IMR-90 (cell line): ENCODE results near the gene NKTR. TPM values are rescaled to one million over a fixed set of nuclear protein-coding genes. Genes with fewer than 3 reads are reported as not detected.

Source experiments
- ATAC-seq: fragments of 200-7000 bp; cut with Tn5 transposase; 2 replicates; pipeline ENCODE4 v1.9.1; 2020; ENCODE audit warnings: low read depth, mild to moderate bottlenecking, moderate library complexity
- BruUV-seq: library from RNA; stranded (reverse); fragments of 400-500 nt; replicated peaks from 2 replicates; lab custom pipeline; 2021; lab: Mats Ljungman, UMichigan
- CTCF ChIA-PET: fragments of 300-600 bp; formaldehyde crosslinking; extraction: SDS; loops from one replicate; lab custom pipeline; 2021; ENCODE audit warnings: antibody characterized with exemption; lab: Yijun Ruan, JAX
- POLR2A ChIA-PET: fragments of 300-600 bp; sonication (Branson Sonifier 250); formaldehyde crosslinking; loops from one replicate; lab custom pipeline; 2022; ENCODE audit warnings: antibody characterized with exemption; ENCODE audit not compliant: unreplicated experiment; lab: Charles Lee
- DNase-seq: peaks from one replicate; pipeline ENCODE4 v3.0.0; 2013
- H2AFZ ChIP-seq: replicated peaks from 2 replicates; pipeline ENCODE3; 2013; ENCODE audit warnings: low read length, mild to moderate bottlenecking; ENCODE audit not compliant: poor library complexity
- H2AK5ac ChIP-seq: 2 replicates; pipeline ENCODE4 v1.6.1; 2013; ENCODE audit warnings: low read depth, low read length, inconsistent platforms
- H2AK9ac ChIP-seq: replicated peaks from 2 replicates; pipeline ENCODE3; 2013; ENCODE audit warnings: mild to moderate bottlenecking, low read depth, low read length, moderate library complexity; ENCODE audit not compliant: poor library complexity
- H2BK120ac ChIP-seq: 2 replicates; pipeline ENCODE4 v1.6.1; 2013; ENCODE audit warnings: low read depth, low read length, inconsistent platforms
- H2BK15ac ChIP-seq: 3 replicates; pipeline ENCODE4 v1.6.1; 2013; ENCODE audit warnings: low read depth, low read length, inconsistent platforms
- H2BK20ac ChIP-seq: 2 replicates; pipeline ENCODE4 v1.6.1; 2013; ENCODE audit warnings: low read depth, mild to moderate bottlenecking, inconsistent platforms, low read length, moderate library complexity
- H2BK5ac ChIP-seq: 2 replicates; pipeline ENCODE4 v1.6.1; 2013; ENCODE audit warnings: mild to moderate bottlenecking, low read depth, low read length, inconsistent platforms; ENCODE audit not compliant: poor library complexity, severe bottlenecking
- H3K14ac ChIP-seq: replicated peaks from 2 replicates; pipeline ENCODE4 v1.6.1; 2013; ENCODE audit warnings: low read depth, low read length, inconsistent platforms
- H3K18ac ChIP-seq: 2 replicates; pipeline ENCODE4 v1.6.1; 2013; ENCODE audit warnings: low read depth, low read length, control low read depth
- H3K23ac ChIP-seq: 2 replicates; pipeline ENCODE4 v1.6.1; 2013; ENCODE audit warnings: low read depth, low read length, inconsistent platforms
- H3K27ac ChIP-seq: 2 replicates; pipeline ENCODE4 v1.5.1; 2013; ENCODE audit warnings: mild to moderate bottlenecking, control low read depth, low read length; ENCODE audit not compliant: insufficient read depth
- H3K27me3 ChIP-seq: 2 replicates; pipeline ENCODE4 v1.6.1; 2013; ENCODE audit warnings: low read length; ENCODE audit not compliant: control insufficient read depth, insufficient read depth
- H3K36me3 ChIP-seq: 2 replicates; pipeline ENCODE4 v1.6.1; 2013; ENCODE audit warnings: low read length, mixed read lengths; ENCODE audit not compliant: control insufficient read depth, insufficient read depth
- H3K4ac ChIP-seq: 2 replicates; pipeline ENCODE4 v1.6.1; 2013; ENCODE audit warnings: low read depth, low read length, inconsistent platforms
- H3K4me1 ChIP-seq: 2 replicates; pipeline ENCODE4 v1.6.1; 2013; ENCODE audit warnings: low read length, mixed read lengths; ENCODE audit not compliant: control insufficient read depth, insufficient read depth
- H3K4me2 ChIP-seq: 2 replicates; pipeline ENCODE4 v1.6.1; 2013; ENCODE audit warnings: low read depth, mild to moderate bottlenecking, control low read depth, low read length, moderate library complexity
- H3K4me3 ChIP-seq: 2 replicates; pipeline ENCODE4 v1.5.1; 2013; ENCODE audit warnings: low read depth, mild to moderate bottlenecking, control low read depth, low read length, moderate library complexity; ENCODE audit not compliant: insufficient read depth
- H3K56ac ChIP-seq: 2 replicates; pipeline ENCODE4 v1.6.1; 2013; ENCODE audit warnings: low read length, inconsistent platforms; ENCODE audit not compliant: insufficient read depth; ENCODE audit errors: extremely low read depth
- H3K79me1 ChIP-seq, 2 experiments: 2 replicates each; pipeline ENCODE4 v1.6.1; 2013; ENCODE audit warnings: low read length in 2 of 2, inconsistent platforms in 1 of 2, low read depth in 1 of 2
- H3K9ac ChIP-seq: 2 replicates; pipeline ENCODE4 v1.6.1; 2013; ENCODE audit warnings: low read depth, low read length, control low read depth
- H3K9me1 ChIP-seq: 2 replicates; pipeline ENCODE4 v1.6.1; 2013; ENCODE audit warnings: low read length, inconsistent platforms; ENCODE audit not compliant: insufficient read depth
- H3K9me3 ChIP-seq: 2 replicates; pipeline ENCODE4 v1.6.1; 2013; ENCODE audit warnings: low read length; ENCODE audit not compliant: control insufficient read depth, insufficient read depth
- H4K20me1 ChIP-seq: 2 replicates; pipeline ENCODE4 v1.6.1; 2013; ENCODE audit warnings: low read length, inconsistent platforms; ENCODE audit not compliant: insufficient read depth
- H4K5ac ChIP-seq: 2 replicates; pipeline ENCODE4 v1.6.1; 2013; ENCODE audit warnings: mild to moderate bottlenecking, low read depth, low read length, control low read depth
- H4K8ac ChIP-seq, 2 experiments: 2 replicates each; pipeline ENCODE4 v1.6.1; 2013; ENCODE audit warnings: low read depth in 2 of 2, low read length in 2 of 2, control low read depth in 1 of 2, inconsistent platforms in 1 of 2
- H4K91ac ChIP-seq: 2 replicates; pipeline ENCODE4 v1.6.1; 2013; ENCODE audit warnings: low read depth, low read length, inconsistent platforms; ENCODE audit not compliant: insufficient read depth
- BHLHE40 ChIP-seq: fragments of 150-350 bp; IDR thresholded peaks from 2 replicates; pipeline ENCODE4 v1.6.1; 2016; ENCODE audit warnings: mild to moderate bottlenecking, low read depth, low read length
- WGBS, 2 experiments: methylation state at CpG; one replicate each; pipeline versions ENCODE4 v1.1.5 to v1.1.7; 2013; ENCODE audit warnings: missing lambda C conversion rate in 2 of 2; ENCODE audit not compliant: insufficient read length in 1 of 2; ENCODE audit errors: extremely low coverage in 2 of 2; 5-methylcytosine and 5-hydroxymethylcytosine counted together
- dilution Hi-C: fragments of 300-500 bp; cut with HindIII; formaldehyde crosslinking; loops from one replicate; pipeline ENCODE4 v1.14.3; 2018; ENCODE audit warnings: low sequenced_read_pairs; ENCODE audit not compliant: unreplicated experiment
- in situ Hi-C: fragments of 300-500 bp; cut with MboI; formaldehyde crosslinking; loops from 3 replicates; pipeline ENCODE4 v1.14.3; 2019; ENCODE audit warnings: low sequenced_read_pairs, inconsistent platforms, mixed read lengths
- intact Hi-C: fragments of 100-400 bp; cut with micrococcal nuclease; formaldehyde crosslinking; loops from 2 replicates; pipeline ENCODE4 v1.10.0; 2022
- polyA plus RNA-seq, 3 experiments: library from polyadenylated mRNA; depleted of rRNA; stranded (reverse); fragments of >200 nt; gene quantifications; 2 replicates each; pipeline ENCODE4 v1.2.3, GENCODE V29; 2012; ENCODE audit warnings: low replicate concordance in 1 of 3
- total RNA-seq: library from RNA; depleted of rRNA; stranded (reverse); fragments of >200 nt; gene quantifications from 2 replicates; pipeline ENCODE4 v1.2.3, GENCODE V29; 2012
- TF ChIP-seq, protein P1 (sequence below): fragments of 150-350 bp; IDR thresholded peaks from 2 replicates; pipeline ENCODE4 v1.6.1; 2017; ENCODE audit warnings: mild to moderate bottlenecking, antibody characterized with exemption, low read length, low read depth

Gene NKTR
- total and polyA plus RNA-seq, 2 of the 4 experiments (the other 2 are of a cell fraction) = 24.0 to 30.7 TPM

DNA sequence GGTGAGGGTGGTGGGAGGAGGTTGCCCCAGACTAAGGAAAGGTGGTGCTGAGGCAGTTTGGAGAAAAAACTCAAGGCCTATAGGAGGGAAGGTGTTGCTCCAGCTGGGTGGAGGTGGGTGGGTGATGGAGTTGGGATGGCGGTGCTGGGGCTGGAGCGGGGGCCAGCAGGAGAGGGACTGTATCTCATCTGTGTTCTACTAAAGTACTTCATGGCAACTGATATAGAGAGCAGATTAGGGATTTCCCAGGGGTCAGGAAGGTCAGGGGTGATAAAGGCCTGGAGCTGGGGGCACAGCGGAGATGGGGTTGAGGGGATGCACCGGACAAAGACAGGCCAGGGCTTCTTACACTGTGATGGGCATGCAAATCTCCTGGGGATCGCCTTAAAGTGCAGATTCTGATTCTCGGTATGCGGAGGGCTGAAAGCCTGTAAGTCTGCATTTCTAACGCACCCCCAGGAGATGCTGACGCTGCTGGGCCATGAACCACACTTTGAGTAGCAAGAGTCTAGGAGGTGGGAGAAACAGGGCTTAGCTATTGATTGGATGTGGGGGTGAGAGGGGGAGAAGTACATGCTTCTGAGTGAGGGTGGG lies 89.0 kb downstream of the NKTR start:
- no peak overlapping the region for H3K9ac ChIP-seq
- ATAC-seq = no peak

More for the DNA sequence above, 89.0 kb downstream of the NKTR start:
- DNase-seq = no peak
- Histone ChIP-seq H3K9me3 (peaks cover 7% of the 10 kb centered on the region), H4K20me1 (no peaks in the 10 kb centered on the region; the same call in 1 of the 2 replicates), H2AK9ac (no peak overlapping the region), H3K27me3 (peaks cover 73% of the 10 kb centered on the region), H3K4me1 (peaks cover 2% of the 10 kb centered on the region; the same call in 1 of the 2 replicates), H2AK5ac (no peak overlapping the region), H4K8ac (no peak overlapping the region), H3K4me3 (no peak overlapping the region), H3K14ac (no peak overlapping the region), H3K27ac (no peak overlapping the region), H3K56ac (no peak overlapping the region), H2BK5ac (no peak overlapping the region), H2BK120ac (no peak overlapping the region), H3K4ac (no peak overlapping the region), H3K79me1 (no peaks in the 10 kb centered on the region), H4K5ac (no peak overlapping the region), H3K23ac (no peak overlapping the region), H3K9me1 (0 out of 2 replicates have a peak, but pooled peaks cover 2% of the 10 kb centered on the region), H4K91ac (no peak overlapping the region), H2AFZ (no peak overlapping the region), H2BK20ac (no peak overlapping the region), H3K36me3 (no peaks in the 10 kb centered on the region), H3K4me2 (no peak overlapping the region), H3K18ac (no peak overlapping the region), H2BK15ac (no peak overlapping the region)
- WGBS, 2 experiments = 42% methylated on average over 6 of the region's 9 CpGs; no CpG with 5 or more reads in 1 of the 2 experiments
- dilution Hi-C loops = no loop called here
- TF ChIP-seq, protein P1, sequence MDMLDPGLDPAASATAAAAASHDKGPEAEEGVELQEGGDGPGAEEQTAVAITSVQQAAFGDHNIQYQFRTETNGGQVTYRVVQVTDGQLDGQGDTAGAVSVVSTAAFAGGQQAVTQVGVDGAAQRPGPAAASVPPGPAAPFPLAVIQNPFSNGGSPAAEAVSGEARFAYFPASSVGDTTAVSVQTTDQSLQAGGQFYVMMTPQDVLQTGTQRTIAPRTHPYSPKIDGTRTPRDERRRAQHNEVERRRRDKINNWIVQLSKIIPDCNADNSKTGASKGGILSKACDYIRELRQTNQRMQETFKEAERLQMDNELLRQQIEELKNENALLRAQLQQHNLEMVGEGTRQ = no peak
- no peak for TF ChIP-seq BHLHE40
- CTCF ChIA-PET = no interaction called here
- intact Hi-C loops = no loop called here
- no TSS peak for BruUV-seq
- in situ Hi-C loops = no loop called here
- POLR2A ChIA-PET = no interaction called here
